Cortex of kidney (tissue), 1 donor: ENCODE measurements around the gene PHACTR1.
"Not testable (repeated sequence)": the region's sequence is repeated elsewhere in the genome, so short reads cannot be mapped to it uniquely, and the experiment has no call there.

Source experiments
- DNase-seq: peaks from one replicate; lab custom pipeline; 2025; lab: John Stamatoyannopoulos, UW

PHACTR1 gene

GRCh38 chr6:13113981-13114593 lies 397.5 kb downstream of the PHACTR1 start:
- DNase-seq, result no peak

- no peak for DNase-seq
Measured at GRCh38 chr6:13116155-13116554, 399.6 kb downstream of the PHACTR1 start.

GRCh38 chr6:13117570-13117969 lies 401.0 kb downstream of the PHACTR1 start:
- DNase-seq, result no peak

GRCh38 chr6:13119549-13119948 lies 403.0 kb downstream of the PHACTR1 start:
- no peak for DNase-seq

GRCh38 chr6:13120483-13121482 lies 404.2 kb downstream of the PHACTR1 start:
- DNase-seq, result no peak

- DNase-seq, result no peak
Measured at GRCh38 chr6:13124131-13124530, 407.6 kb downstream of the PHACTR1 start.

- DNase-seq, result no peak
Measured at GRCh38 chr6:13125841-13126240, 409.3 kb downstream of the PHACTR1 start.

- no peak for DNase-seq
Measured at GRCh38 chr6:13131935-13132661, 415.5 kb downstream of the PHACTR1 start.

- not testable (repeated sequence) for DNase-seq
Measured at GRCh38 chr6:13133894-13134293, 417.3 kb downstream of the PHACTR1 start.

GRCh38 chr6:13135152-13135551 lies 418.6 kb downstream of the PHACTR1 start:
- no peak for DNase-seq

- no peak for DNase-seq
Measured at GRCh38 chr6:13139119-13139518, 422.6 kb downstream of the PHACTR1 start.

- no peak for DNase-seq
Measured at GRCh38 chr6:13140980-13141379, 424.4 kb downstream of the PHACTR1 start.

GRCh38 chr6:13141387-13141786 lies 424.8 kb downstream of the PHACTR1 start:
- no peak for DNase-seq

GRCh38 chr6:13142611-13143010 lies 426.0 kb downstream of the PHACTR1 start:
- no peak for DNase-seq

GRCh38 chr6:13146442-13146841 lies 429.9 kb downstream of the PHACTR1 start:
- DNase-seq, result no peak

- DNase-seq, result no peak
Measured at GRCh38 chr6:13147376-13147775, 430.8 kb downstream of the PHACTR1 start.

GRCh38 chr6:13147782-13148181 lies 431.2 kb downstream of the PHACTR1 start:
- DNase-seq, result no peak

GRCh38 chr6:13152764-13153163 lies 436.2 kb downstream of the PHACTR1 start:
- DNase-seq, result no peak

- no peak for DNase-seq
Measured at GRCh38 chr6:13156381-13156780, 439.8 kb downstream of the PHACTR1 start.

GRCh38 chr6:13157293-13157692 lies 440.7 kb downstream of the PHACTR1 start:
- no peak for DNase-seq

- no peak for DNase-seq
Measured at GRCh38 chr6:13159300-13159699, 442.7 kb downstream of the PHACTR1 start.

GRCh38 chr6:13159822-13160221 lies 443.3 kb downstream of the PHACTR1 start:
- not testable (repeated sequence) for DNase-seq
